ENCODE results near the gene SMAD5. TPM values are rescaled to one million over a fixed set of nuclear protein-coding genes. Genes with fewer than 3 reads are reported as not detected.

SMAD5 gene
- total RNA-seq, 2 donors from 2014 or later = 51.9 to 64.1 TPM

DNA sequence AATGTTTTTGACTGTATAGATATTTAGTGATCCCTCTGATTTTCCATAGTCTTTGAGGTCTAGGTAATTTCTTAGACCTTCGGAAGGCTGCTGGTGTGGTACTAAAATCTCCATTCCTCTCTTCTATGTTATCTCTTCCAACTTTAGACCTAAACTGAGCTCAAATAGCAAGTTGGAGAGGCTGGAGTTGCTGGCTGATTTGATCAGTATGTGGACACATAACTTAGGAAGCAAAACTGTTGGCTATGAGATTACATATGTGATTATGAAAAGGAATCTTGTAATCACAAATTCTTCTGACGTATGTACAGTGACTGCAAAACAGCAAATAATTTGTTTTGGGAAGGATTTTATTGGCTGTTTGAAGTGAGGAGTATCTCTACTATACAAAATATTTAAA is 2.1 kb upstream of the SMAD5 start:
- TF ChIP-seq, protein P1, sequence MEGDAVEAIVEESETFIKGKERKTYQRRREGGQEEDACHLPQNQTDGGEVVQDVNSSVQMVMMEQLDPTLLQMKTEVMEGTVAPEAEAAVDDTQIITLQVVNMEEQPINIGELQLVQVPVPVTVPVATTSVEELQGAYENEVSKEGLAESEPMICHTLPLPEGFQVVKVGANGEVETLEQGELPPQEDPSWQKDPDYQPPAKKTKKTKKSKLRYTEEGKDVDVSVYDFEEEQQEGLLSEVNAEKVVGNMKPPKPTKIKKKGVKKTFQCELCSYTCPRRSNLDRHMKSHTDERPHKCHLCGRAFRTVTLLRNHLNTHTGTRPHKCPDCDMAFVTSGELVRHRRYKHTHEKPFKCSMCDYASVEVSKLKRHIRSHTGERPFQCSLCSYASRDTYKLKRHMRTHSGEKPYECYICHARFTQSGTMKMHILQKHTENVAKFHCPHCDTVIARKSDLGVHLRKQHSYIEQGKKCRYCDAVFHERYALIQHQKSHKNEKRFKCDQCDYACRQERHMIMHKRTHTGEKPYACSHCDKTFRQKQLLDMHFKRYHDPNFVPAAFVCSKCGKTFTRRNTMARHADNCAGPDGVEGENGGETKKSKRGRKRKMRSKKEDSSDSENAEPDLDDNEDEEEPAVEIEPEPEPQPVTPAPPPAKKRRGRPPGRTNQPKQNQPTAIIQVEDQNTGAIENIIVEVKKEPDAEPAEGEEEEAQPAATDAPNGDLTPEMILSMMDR (IDR thresholded peaks at IDR 0.05) = no peak
- Histone ChIP-seq H3K9me3 (no peaks in the 10 kb centered on the region), H3K36me3 (no peaks in the 10 kb centered on the region), H3K27ac (no peak overlapping the region), H3K9ac (ENCODE audit: low read depth in 2 of 2, low read length in 2 of 2) (no peak overlapping the region), H3K4me3 (no peak overlapping the region), H3K27me3 (no peaks in the 10 kb centered on the region), H3K4me1 (peaks cover 7% of the 10 kb centered on the region)
- intact Hi-C loops (cut with DNase I) = loop anchor here (10.0 kb wide), 1 partner anchor 46 kb away; no protein-coding TSS in a partner anchor
- no peak for DNase-seq

DNA sequence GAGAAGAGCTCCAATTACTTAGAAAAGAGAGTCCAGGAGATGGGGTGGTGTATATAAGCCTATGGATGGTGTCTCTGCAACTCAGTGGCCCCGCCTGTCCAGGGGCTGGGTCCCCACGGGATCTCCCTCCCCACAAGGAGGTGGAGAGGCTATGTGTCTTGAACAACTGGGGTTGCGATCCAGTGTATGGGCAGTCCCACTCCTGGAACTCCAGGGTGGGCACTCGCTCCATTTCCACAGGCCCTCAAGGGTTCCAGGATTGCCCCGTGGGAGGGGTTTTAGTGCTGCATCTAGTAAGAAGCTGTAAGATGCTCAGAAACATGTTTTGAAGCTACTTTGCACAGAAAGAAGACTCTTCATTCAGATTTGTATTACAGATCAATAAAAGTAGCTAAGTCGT is 558 bp upstream of the SMAD5 start:
- peak overlapping the region; percentile 92 to 99 for H3K9ac ChIP-seq (ENCODE audit: low read depth in 2 of 2, low read length in 2 of 2)
- H3K9me3 ChIP-seq = no peaks in the 10 kb centered on the region
- H3K36me3 ChIP-seq = no peaks in the 10 kb centered on the region
- no peaks in the 10 kb centered on the region for H3K27me3 ChIP-seq
- peak overlapping the region; percentile 98 for H3K27ac ChIP-seq
- TF ChIP-seq, protein P1 (IDR thresholded peaks at IDR 0.05) = no peak
- peak; percentile 37 for DNase-seq
- H3K4me3 ChIP-seq = peak overlapping the region; percentile 97
- peaks cover 7% of the 10 kb centered on the region for H3K4me1 ChIP-seq
- intact Hi-C loops (cut with DNase I) = loop anchor here (10.0 kb wide), 1 partner anchor 47 kb away; no protein-coding TSS in a partner anchor

DNA sequence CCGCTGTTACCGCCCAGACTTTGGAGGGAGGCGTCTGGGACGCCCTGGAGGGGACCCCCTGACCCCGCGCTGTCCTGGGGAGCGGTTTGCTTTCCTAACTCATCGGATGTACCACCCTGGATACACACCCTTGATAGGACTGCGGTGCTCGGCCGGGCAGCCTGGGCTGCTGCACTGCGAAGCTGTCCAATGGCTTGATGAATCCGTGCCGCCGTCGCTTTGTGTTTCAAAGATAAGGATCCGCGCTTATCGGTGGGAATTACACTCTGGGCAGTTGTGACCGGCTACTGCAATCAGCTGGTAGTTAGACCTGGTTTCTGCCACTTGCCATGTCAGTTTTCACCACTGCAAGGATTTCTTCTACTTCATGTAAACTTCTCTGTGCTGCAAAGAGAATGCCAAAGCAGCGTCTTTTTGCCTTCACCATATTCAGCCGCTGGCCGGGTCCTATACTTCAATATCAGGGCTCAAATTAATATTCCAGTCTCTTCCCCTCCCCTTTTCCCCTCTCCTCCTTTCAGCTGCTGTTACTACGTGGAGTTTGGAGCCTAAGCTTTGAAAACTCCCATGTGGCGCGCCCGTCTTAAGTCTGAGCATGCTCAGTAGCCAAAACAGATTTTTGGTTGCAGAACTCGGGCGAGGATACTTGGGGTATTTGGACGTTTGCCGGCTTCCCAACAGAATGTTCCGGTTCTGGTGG is 727 bp downstream of the SMAD5 start:
- peaks cover 7% of the 10 kb centered on the region for H3K4me1 ChIP-seq
- intact Hi-C loops (cut with DNase I) = loop anchor here (10.0 kb wide), 1 partner anchor 49 kb away; no protein-coding TSS in a partner anchor

DNA sequence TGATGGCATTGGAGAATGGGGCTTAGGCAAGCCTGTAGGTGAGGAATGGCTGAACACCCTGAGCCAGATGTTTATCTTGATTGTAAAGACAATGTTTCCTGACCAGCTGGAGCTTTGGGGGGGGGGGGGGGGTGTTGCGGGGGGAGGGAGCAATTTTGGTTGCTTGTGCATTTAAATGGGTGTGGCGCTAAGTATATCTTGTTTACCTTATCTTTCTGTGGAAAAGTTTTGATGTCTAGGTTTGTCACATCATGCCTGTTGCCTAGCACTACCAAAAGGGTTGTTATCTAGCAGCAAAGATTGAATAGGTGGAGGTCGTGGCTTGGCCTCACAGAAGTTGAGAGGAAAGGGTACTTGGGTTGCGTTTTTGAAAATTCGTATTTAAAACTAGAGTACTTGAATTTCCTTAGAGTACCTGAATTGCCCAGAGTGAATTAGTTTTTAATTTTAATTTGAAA is 1.3 kb downstream of the SMAD5 start:
- Histone ChIP-seq H3K9me3 (no peaks in the 10 kb centered on the region), H3K9ac (ENCODE audit: low read depth in 2 of 2, low read length in 2 of 2) (peak overlapping the region; percentile 92 to 99), H3K36me3 (no peaks in the 10 kb centered on the region), H3K27me3 (no peaks in the 10 kb centered on the region), H3K4me1 (peaks cover 7% of the 10 kb centered on the region), H3K4me3 (peak overlapping the region; percentile 97), H3K27ac (peak overlapping the region; percentile 98)
- intact Hi-C loops (cut with DNase I) = loop anchor here (10.0 kb wide), 1 partner anchor 49 kb away; no protein-coding TSS in a partner anchor
- DNase-seq = no peak
- TF ChIP-seq, protein P1 (IDR thresholded peaks at IDR 0.05) = no peak

More for the DNA sequence above, 727 bp downstream of the SMAD5 start:
- Histone ChIP-seq H3K4me3 (peak overlapping the region; percentile 97), H3K27me3 (no peaks in the 10 kb centered on the region), H3K27ac (peak overlapping the region; percentile 98), H3K9ac (ENCODE audit: low read depth in 2 of 2, low read length in 2 of 2) (peak overlapping the region; percentile 92 to 99), H3K9me3 (no peaks in the 10 kb centered on the region), H3K36me3 (no peaks in the 10 kb centered on the region)
- DNase-seq = peak; percentile 76
- TF ChIP-seq, protein P1 (IDR thresholded peaks at IDR 0.05) = no peak

DNA sequence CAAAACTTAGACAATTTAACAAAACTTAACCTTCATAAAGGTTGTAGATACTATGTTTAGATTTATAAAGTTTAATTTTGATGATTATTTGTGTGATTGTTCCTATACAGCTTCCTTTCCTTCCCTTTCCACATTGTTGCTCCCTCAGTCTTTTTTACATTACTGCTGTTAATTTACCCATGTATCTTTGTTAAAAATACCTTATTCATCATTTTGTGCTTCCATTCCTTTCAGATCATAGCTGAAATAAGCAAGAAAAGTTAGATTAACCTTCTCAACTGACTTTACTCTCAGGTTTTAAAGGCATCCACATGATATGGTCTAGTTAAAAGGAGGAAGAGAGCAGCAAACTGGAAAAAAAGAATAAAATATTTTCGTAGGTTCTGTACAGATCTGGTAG is 2.0 kb downstream of the SMAD5 start:
- Histone ChIP-seq H3K36me3 (no peaks in the 10 kb centered on the region), H3K9ac (ENCODE audit: low read depth in 2 of 2, low read length in 2 of 2) (no peak overlapping the region), H3K9me3 (no peaks in the 10 kb centered on the region), H3K27ac (no peak overlapping the region), H3K27me3 (no peaks in the 10 kb centered on the region), H3K4me1 (peaks cover 7% of the 10 kb centered on the region), H3K4me3 (no peak overlapping the region)
- intact Hi-C loops (cut with DNase I) = loop anchor here (10.0 kb wide), 1 partner anchor 50 kb away; no protein-coding TSS in a partner anchor
- TF ChIP-seq, protein P1 (IDR thresholded peaks at IDR 0.05) = no peak
- no peak for DNase-seq

Measured in colonic mucosa (tissue), 4 donors.